ENCODE results near the gene CACNA2D1. TPM values are rescaled to one million over a fixed set of nuclear protein-coding genes. Genes with fewer than 3 reads are reported as not detected.

CACNA2D1 gene
- total RNA-seq, 1 experiment from 2014 or later = 36.2 TPM

GRCh38 chr7:82166260-82167015 is 277.1 kb downstream of the CACNA2D1 start:
- no peak overlapping the region for H4K8ac ChIP-seq (replicated peaks; ENCODE audit: insufficient read length, low read depth, low read length)
- no peak overlapping the region for H3K14ac ChIP-seq (ENCODE audit: insufficient read depth, low read length)
- no peaks in the 10 kb centered on the region for H3K79me1 ChIP-seq (ENCODE audit: insufficient read depth, low read depth, low read length, poor library complexity, severe bottlenecking)
- no peaks in the 10 kb centered on the region for H3K23me2 ChIP-seq (ENCODE audit: insufficient read length, low read depth, low read length, poor library complexity, severe bottlenecking)
- no peaks in the 10 kb centered on the region for H3K9me3 Mint-ChIP-seq
- no peak overlapping the region for H3K4ac ChIP-seq (ENCODE audit: low read depth, low read length)
- no peak overlapping the region for H2BK12ac ChIP-seq (ENCODE audit: insufficient read length, low read depth, low read length)
- no peak for DNase-seq
- no peaks in the 10 kb centered on the region for H4K20me1 ChIP-seq (ENCODE audit: control insufficient read depth, insufficient read depth, insufficient read length)
- no peak overlapping the region for H4K5ac ChIP-seq (ENCODE audit: insufficient read length, low read depth, low read length)
- H2BK5ac ChIP-seq (ENCODE audit: insufficient read length, low read length) = no peak overlapping the region
- H3K56ac ChIP-seq (ENCODE audit: insufficient read length, low read depth, low read length) = no peak overlapping the region
- no peaks in the 10 kb centered on the region for H3K27me3 Mint-ChIP-seq (ENCODE audit: low read depth)
- H3K4me1 Mint-ChIP-seq = peaks cover 22 to 23% of the 10 kb centered on the region in 2 experiments
- H3K27ac ChIP-seq (ENCODE audit: insufficient read length, low read depth, low read length) = no peak overlapping the region
- no peak overlapping the region for H2AFZ ChIP-seq (ENCODE audit: low read length)
- H3K4me3 Mint-ChIP-seq = no peak overlapping the region
- WGBS (ENCODE audit: extremely low coverage, insufficient read length, low lambda C conversion rate) = no CpG with 5 or more reads among the region's 4 CpGs
- no peaks in the 10 kb centered on the region for H3K79me2 ChIP-seq (ENCODE audit: insufficient read depth, low read length)
- no peaks in the 10 kb centered on the region for H3K9me3 ChIP-seq (ENCODE audit: control insufficient read depth, low read depth, low read length)
- H3K27me3 ChIP-seq (ENCODE audit: insufficient read depth, low read length) = no peaks in the 10 kb centered on the region
- H2BK120ac ChIP-seq (ENCODE audit: low read depth, low read length, poor library complexity, severe bottlenecking) = no peak overlapping the region
- no peak for TF ChIP-seq CTCF (conservative IDR thresholded peaks at IDR 0.05)
- no peak overlapping the region for H3K27ac Mint-ChIP-seq
- no peak overlapping the region for H3T11ph ChIP-seq (ENCODE audit: low read length)
- no peak overlapping the region for H3K18ac ChIP-seq (ENCODE audit: insufficient read length, low read depth, low read length)
- H3K23ac ChIP-seq (ENCODE audit: insufficient read length, low read depth, low read length) = no peak overlapping the region
- no peak overlapping the region for H3K4me2 ChIP-seq (ENCODE audit: insufficient read depth, insufficient read length, low read length)
- H4K91ac ChIP-seq (ENCODE audit: insufficient read length, low read depth, low read length) = no peak overlapping the region
- H3K36me3 Mint-ChIP-seq (ENCODE audit: insufficient read depth in 1 of 3, low read depth in 3 of 3) = no peaks in the 10 kb centered on the region
- H3K4me1 ChIP-seq (ENCODE audit: insufficient read depth, low read length) = no peaks in the 10 kb centered on the region; the same call in 1 of the 2 replicates
- H3K9ac ChIP-seq (ENCODE audit: extremely low read depth, insufficient read length, low read length) = no peak overlapping the region
- no peak overlapping the region for H2BK15ac ChIP-seq (ENCODE audit: low read depth, low read length)
- no peak overlapping the region for H2AK5ac ChIP-seq (ENCODE audit: insufficient read length, low read length)
- H2BK20ac ChIP-seq (ENCODE audit: low read depth, low read length, poor library complexity, severe bottlenecking) = no peak overlapping the region
